ENCODE measurements around the gene CBS. TPM values are rescaled to one million over a fixed set of nuclear protein-coding genes. Genes with fewer than 3 reads are reported as not detected.
A peak's percentile ranks its signal among the peaks of the same experiment; 100 is the strongest.
"Not testable (repeated sequence)": the region's sequence is repeated elsewhere in the genome, so short reads cannot be mapped to it uniquely, and the experiment has no call there.

The CBS gene
- total RNA-seq, 1 experiment from 2014 or later = 34.2 TPM

DNA sequence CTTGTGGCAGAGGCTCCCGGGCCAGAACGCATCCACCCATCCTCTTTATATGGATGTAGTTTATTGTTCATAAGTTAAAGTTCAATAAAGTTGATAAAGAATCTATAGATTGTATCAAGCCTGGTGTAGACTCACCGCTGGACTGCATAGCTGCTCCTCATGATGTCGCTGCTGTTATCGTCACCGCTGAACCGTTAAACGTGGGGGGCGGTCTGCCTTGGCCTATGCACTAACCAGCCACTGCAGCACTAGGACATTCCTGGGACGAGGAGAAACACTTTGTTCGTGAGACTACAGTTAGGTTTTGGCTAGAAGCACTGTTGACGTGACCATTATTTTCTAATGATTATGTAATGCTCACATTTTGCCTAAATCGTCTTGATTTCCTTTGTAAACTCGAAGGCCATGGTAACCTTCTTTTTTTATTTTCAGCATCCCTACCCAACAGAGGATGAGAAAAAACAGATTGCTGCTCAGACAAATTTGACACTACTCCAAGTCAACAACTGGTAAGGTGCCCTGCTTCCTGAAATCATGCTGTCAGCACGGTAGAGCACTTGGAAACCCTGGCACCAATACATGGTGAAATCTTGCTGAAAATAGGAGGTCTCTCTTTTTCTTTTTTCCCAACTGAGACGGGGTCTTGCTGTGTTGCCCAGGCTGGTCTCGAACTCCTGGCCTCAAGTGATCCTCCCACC is 51.0 kb downstream of the CBS start:
- Histone ChIP-seq H3K27me3 (replicated peaks) (no peaks in the 10 kb centered on the region), H3K4me1 (replicated peaks) (peaks cover 26% of the 10 kb centered on the region), H3K9me3 (replicated peaks) (no peaks in the 10 kb centered on the region), H3K36me3 (peaks cover 47% of the 10 kb centered on the region), H3K27ac (peak overlapping the region; percentile 86), H3K4me3 (no peak overlapping the region)
- no peak for DNase-seq (ENCODE audit: low read depth in 1 of 2, low spot score in 2 of 2)

DNA sequence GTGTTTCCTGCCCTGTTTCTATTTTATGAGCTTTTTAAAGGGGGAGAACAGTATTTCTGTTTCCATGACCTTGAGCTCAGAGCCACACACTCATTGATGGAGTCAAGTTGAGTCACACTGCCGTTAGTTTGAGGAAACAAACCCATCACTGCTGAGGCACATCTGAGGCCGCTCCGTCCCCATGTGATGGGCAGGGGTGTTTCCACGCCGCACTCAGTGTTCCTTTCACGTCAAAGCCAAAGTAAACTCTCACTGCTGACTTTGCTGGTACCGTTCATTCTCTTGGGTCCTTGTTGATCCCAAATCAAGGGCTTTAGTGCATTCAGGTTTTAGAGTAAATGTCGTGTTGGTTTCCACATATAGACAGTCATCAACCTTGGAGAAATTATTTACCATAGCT is 52.5 kb downstream of the CBS start:
- Histone ChIP-seq H3K27ac (no peak overlapping the region), H3K27me3 (replicated peaks) (no peaks in the 10 kb centered on the region), H3K9me3 (replicated peaks) (no peaks in the 10 kb centered on the region), H3K4me3 (no peak overlapping the region), H3K4me1 (replicated peaks) (peaks cover 26% of the 10 kb centered on the region), H3K36me3 (peaks cover 52% of the 10 kb centered on the region)
- DNase-seq (ENCODE audit: low read depth in 1 of 2, low spot score in 2 of 2) = no peak

DNA sequence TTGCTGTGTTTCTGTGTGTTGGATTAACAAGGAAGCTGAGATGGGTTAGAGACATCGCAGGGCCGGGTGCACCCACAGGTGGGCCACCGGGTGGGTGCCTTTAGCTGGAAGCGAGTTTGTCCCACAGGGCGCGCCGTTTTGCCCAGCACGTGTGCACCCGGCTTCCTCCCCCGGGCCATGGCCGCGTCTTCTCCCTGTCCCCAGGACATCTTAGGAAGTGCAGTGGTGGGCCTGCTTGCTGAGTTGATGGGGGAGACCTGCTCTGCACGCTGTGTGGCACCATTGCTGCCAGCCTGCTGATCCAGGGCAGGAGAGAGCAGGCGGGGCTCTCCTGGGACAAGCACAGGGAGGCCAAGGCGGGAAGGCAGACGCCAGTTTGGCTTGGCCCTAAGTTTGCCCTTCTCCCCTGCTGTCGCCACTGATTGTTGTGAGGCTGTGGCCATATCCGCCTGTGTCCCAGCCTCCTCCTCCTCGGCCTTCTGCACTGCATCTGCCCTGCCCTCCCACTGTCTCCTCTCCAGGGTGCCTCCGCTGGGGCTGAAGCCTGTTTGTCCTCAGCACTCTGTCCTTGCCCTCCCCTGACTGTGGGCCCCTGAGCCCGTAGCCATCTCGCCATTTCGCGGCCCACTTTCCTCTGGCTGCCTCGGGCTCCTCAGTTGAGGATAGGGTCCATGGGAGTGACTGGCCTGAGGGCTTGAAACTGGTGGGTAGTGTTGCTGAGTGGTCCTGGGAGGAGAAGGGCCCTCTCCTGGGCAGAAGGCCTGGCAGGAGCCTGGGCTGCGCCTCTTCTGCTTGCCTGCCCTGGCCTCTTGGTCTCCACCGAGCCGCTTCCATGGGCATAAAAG is 53.7 kb downstream of the CBS start:
- DNase-seq (ENCODE audit: low read depth in 1 of 2, low spot score in 2 of 2) = no peak
- Histone ChIP-seq H3K27ac (no peak overlapping the region), H3K4me3 (no peak overlapping the region), H3K9me3 (replicated peaks) (no peaks in the 10 kb centered on the region), H3K36me3 (peaks cover 55% of the 10 kb centered on the region), H3K4me1 (replicated peaks) (peaks cover 24% of the 10 kb centered on the region), H3K27me3 (replicated peaks) (no peaks in the 10 kb centered on the region)

DNA sequence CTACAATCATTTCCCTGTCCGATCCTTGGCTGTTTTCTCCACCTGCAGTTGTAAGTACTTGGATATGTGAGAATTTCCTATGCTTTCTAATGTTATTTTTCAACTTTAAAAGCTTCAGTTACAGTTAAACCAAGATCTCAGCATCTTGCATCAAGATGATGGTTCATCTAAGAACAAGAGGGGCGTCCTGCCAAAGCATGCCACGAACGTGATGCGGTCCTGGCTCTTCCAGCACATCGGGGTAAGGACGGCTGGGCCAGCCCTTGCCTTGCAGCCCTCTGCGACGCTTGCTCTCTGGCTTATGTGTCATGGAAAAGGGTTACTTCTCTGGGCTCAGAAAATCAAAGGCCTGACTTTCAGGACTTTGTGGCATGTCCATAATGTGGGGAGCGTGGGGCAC is 54.4 kb downstream of the CBS start:
- no peak for DNase-seq (ENCODE audit: low read depth in 1 of 2, low spot score in 2 of 2)
- peaks cover 61% of the 10 kb centered on the region for H3K36me3 ChIP-seq
- H3K9me3 ChIP-seq (replicated peaks) = no peaks in the 10 kb centered on the region
- H3K4me1 ChIP-seq (replicated peaks) = peaks cover 16% of the 10 kb centered on the region
- H3K4me3 ChIP-seq = no peak overlapping the region
- H3K27ac ChIP-seq = no peak overlapping the region
- no peaks in the 10 kb centered on the region for H3K27me3 ChIP-seq (replicated peaks)

DNA sequence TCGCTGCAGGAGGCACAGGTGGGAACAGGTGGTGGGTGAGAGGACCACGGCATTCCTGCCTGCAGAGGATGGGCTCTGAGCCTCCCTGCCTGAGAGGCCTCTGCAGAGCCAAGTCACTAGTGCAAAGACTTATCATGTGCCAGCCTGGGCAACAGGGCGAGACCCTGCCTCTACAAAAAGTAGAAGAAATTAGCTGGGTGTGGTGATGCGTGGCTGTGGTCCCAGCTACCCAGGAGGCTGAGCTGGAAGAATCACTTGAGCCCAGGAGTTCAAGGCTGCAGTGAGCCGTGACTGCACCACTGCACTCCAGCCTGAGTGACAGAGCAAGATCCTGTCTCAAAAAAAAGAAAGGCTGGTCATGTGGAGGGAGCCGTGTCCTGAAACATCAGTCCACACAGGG is 54.9 kb downstream of the CBS start:
- H3K27me3 ChIP-seq (replicated peaks) = no peaks in the 10 kb centered on the region
- peaks cover 12% of the 10 kb centered on the region for H3K4me1 ChIP-seq (replicated peaks)
- H3K4me3 ChIP-seq = no peak overlapping the region
- no peaks in the 10 kb centered on the region for H3K9me3 ChIP-seq (replicated peaks)
- no peak overlapping the region for H3K27ac ChIP-seq
- no peak for DNase-seq (ENCODE audit: low read depth in 1 of 2, low spot score in 2 of 2)
- peaks cover 65% of the 10 kb centered on the region for H3K36me3 ChIP-seq

DNA sequence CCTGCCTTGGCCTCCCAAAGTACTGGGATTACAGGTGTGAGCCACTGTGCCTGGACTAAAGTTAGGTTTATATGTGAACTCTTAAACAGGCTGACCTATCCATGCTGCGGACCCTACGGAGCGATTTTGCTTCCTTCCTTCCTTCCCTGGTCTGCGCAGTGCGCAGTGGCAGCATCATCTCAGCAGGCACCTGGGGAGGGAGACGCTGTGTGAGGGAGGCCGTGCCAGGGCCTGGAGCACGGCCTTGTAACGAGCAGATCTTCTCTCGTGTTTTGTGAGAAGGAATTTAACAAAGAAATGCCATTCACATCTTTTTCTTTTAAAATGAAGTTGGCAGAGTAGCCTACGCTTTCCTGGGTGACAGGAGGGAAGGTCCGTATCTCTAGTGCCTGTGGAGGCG is 55.5 kb downstream of the CBS start:
- Histone ChIP-seq H3K36me3 (peaks cover 65% of the 10 kb centered on the region), H3K4me3 (no peak overlapping the region)

DNA sequence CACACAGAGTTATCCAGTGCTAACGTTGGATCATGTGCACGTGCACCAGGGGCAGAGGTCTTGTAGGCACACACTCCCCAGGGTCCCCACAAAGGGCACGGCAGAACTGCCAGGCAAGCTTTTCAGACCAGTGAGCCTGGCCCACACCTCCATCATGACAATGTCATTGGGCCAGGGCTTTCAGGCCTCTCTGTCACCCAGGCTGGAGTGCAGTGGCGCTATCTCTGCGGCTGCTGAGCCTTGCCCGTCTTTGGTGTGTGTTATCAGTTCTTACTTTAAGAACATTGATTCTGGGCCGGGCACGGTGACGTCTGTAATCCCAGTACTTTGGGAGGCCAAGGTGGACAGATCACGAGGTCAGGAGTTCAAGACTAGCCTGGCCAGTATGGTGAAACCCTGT is 57.1 kb downstream of the CBS start:
- Histone ChIP-seq H3K36me3 (peaks cover 61% of the 10 kb centered on the region), H3K27me3 (replicated peaks) (no peaks in the 10 kb centered on the region), H3K27ac (no peak overlapping the region), H3K4me3 (no peak overlapping the region), H3K9me3 (replicated peaks) (no peaks in the 10 kb centered on the region), H3K4me1 (replicated peaks) (no peaks in the 10 kb centered on the region)
- no peak for DNase-seq (ENCODE audit: low read depth in 1 of 2, low spot score in 2 of 2)

More for the DNA sequence above, 55.5 kb downstream of the CBS start:
- H3K27me3 ChIP-seq (replicated peaks) = no peaks in the 10 kb centered on the region
- no peak overlapping the region for H3K27ac ChIP-seq
- no peak for DNase-seq (ENCODE audit: low read depth in 1 of 2, low spot score in 2 of 2)
- H3K9me3 ChIP-seq (replicated peaks) = no peaks in the 10 kb centered on the region
- H3K4me1 ChIP-seq (replicated peaks) = peaks cover 8% of the 10 kb centered on the region

DNA sequence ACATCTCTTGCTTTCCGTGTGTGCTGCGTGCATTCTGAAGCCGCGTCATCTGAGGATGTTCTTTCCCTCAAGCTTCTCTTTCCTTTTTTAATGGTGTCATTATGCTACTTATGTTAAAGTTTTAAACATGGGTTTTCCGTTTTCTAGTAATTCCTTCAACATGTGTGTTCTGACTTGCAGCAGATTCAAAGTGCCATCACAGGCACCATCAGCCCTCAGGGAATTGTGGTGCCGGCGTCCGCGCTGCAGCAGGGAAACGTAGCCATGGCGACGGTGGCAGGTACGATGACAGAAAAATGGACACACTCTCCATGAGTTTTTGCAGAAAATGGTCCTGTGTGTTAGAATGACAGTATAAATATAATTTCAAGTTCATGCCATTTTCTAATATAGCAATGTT is 58.9 kb downstream of the CBS start:
- Histone ChIP-seq H3K27ac (no peak overlapping the region), H3K9me3 (replicated peaks) (no peaks in the 10 kb centered on the region), H3K4me3 (no peak overlapping the region), H3K4me1 (replicated peaks) (no peaks in the 10 kb centered on the region), H3K27me3 (replicated peaks) (no peaks in the 10 kb centered on the region), H3K36me3 (peaks cover 67% of the 10 kb centered on the region)
- no peak for DNase-seq (ENCODE audit: low read depth in 1 of 2, low spot score in 2 of 2)

DNA sequence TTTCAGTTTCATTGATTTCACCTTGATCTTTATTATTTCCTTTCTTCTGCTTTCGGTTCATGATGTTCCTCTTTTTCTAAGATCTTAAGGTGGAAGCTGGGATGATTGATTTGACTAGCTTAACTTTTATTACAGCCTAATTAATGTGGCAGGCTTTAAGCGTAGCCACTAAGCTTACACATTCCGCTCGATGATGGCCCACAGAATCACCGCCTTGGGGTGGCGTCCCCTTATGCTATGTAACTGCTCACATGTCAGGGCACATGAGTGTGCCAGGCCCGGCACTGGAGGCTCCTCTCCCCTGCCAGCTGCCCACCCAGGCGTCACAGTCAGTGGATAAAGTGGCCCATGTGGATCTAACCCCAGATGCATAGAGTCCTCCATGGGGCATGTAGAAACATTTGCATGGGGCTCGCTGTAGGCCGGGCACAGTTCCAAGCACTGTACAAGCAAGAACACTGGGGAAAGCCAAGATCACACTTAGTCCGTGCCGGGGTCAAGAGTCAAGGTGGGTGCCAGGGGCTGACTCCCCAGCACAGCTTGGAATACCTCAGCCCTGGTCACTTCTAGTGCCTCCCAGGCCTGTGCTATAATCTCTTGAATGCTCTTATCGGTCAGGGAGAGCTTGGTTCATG is 59.6 kb downstream of the CBS start:
- H3K27ac ChIP-seq = no peak overlapping the region
- no peaks in the 10 kb centered on the region for H3K9me3 ChIP-seq (replicated peaks)
- no peak for DNase-seq (ENCODE audit: low read depth in 1 of 2, low spot score in 2 of 2)
- H3K4me3 ChIP-seq = no peak overlapping the region
- H3K27me3 ChIP-seq (replicated peaks) = no peaks in the 10 kb centered on the region
- H3K4me1 ChIP-seq (replicated peaks) = no peaks in the 10 kb centered on the region
- peaks cover 67% of the 10 kb centered on the region for H3K36me3 ChIP-seq

DNA sequence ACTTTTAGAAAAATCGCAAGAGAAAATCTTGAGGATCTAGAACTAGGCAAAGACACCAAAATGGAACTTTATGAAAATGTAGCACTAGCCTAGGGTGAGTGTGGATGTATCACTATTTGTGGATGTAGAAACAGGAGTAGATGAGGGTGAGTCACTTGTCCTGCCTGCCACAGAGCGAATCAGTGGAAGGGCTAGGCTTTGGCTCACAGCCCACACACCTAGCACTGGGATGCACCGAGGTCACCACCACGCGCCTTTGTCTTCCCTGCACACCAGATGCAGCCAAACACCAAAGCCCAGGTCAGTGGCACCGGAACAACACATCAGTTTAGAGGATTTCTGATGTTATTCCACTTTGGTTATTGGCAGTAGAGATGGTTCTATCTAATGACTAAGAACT is 63.0 kb downstream of the CBS start:
- Histone ChIP-seq H3K27me3 (replicated peaks) (no peaks in the 10 kb centered on the region), H3K4me3 (no peak overlapping the region), H3K27ac (no peak overlapping the region), H3K36me3 (peaks cover 60% of the 10 kb centered on the region), H3K9me3 (replicated peaks) (no peaks in the 10 kb centered on the region), H3K4me1 (replicated peaks) (no peaks in the 10 kb centered on the region)
- no peak for DNase-seq (ENCODE audit: low read depth in 1 of 2, low spot score in 2 of 2)

DNA sequence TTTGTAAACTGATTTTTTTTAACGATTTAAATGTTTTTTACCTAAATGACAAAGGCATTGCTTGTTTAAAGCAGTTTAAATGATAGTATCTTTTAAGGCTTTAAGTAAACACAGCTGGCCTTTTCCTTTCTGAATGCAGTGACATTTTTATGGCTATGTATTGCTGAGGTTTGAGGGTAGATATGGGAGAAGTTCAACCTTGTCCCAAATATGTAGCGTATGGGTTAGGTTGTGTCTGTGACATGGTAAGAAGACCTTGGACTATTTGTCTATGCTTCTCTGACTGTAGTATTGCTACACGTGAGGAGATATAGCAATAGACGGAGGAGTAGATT is 68.8 kb downstream of the CBS start:
- Histone ChIP-seq H3K4me1 (replicated peaks) (peaks cover 3% of the 10 kb centered on the region; the same call in 1 of the 2 replicates), H3K4me3 (no peak overlapping the region), H3K9me3 (replicated peaks) (no peaks in the 10 kb centered on the region), H3K36me3 (peaks cover 46% of the 10 kb centered on the region), H3K27me3 (replicated peaks) (no peaks in the 10 kb centered on the region), H3K27ac (no peak overlapping the region)
- DNase-seq (ENCODE audit: low read depth in 1 of 2, low spot score in 2 of 2) = no peak

DNA sequence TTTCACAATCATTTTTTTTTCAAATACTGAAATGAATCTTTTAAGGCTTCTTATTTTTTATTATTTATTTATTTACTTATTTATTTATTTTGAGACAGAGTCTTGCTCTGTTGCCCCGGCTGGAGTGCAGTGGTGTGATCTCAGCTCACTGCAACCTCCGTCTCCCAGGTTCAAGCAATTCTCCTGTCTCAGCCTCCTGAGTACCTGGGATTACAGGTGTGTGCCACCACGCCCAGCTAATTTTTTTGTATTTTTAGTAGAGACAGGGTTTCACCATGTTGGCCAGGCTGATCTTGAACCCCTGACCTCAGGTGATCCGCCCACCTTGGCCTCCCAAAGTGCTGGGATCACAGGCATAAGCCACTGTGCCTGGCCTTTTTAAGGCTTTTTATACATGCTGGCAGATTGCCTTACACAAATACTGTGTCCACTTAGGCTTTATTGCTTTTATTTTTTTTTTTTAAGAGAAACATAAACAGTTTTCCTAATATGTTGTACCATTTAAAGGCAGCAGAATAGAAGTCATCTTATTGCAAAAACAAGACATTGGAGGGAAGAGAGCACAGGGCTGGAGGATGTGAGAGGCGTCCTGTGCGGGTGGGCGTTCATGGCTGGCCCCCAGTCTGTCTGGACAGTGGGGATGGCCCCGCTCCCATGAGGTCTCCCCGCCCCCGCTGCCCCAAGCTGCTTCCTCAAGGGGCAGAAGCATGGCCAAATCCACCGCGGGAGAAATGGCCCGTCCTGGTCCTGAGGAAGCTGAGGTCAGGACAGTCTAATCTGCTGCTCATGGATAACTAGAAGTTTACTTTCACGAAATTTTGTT is 69.4 kb downstream of the CBS start:
- H3K27ac ChIP-seq; H3K27me3 ChIP-seq (replicated peaks); DNase-seq (ENCODE audit: low read depth in 1 of 2, low spot score in 2 of 2); H3K9me3 ChIP-seq (replicated peaks); H3K4me3 ChIP-seq; H3K4me1 ChIP-seq (replicated peaks): not testable (repeated sequence)
- H3K36me3 ChIP-seq = peaks cover 40% of the 10 kb centered on the region

DNA sequence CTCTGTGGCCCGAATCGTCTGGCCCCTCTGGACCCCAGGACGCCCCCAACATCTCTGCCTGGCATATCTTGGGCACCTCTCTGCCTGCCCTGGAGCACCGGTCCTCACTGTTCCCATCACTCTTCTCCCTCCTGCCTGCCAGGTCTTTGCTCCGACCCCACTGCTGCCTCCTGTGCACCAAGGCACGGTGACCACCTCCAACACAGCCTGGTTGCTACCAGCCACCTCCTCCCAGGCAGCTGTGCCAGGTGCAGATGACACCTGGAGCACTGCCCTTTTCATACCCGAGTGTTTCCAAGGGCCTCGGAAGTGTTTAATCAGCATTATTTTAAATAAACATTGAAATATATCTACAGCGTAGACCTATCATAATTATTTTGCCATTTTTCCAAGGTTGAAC is 70.0 kb downstream of the CBS start:
- Histone ChIP-seq H3K4me1 (replicated peaks) (peaks cover 3% of the 10 kb centered on the region; the same call in 1 of the 2 replicates), H3K9me3 (replicated peaks) (no peaks in the 10 kb centered on the region), H3K36me3 (peaks cover 37% of the 10 kb centered on the region), H3K4me3 (no peak overlapping the region), H3K27me3 (replicated peaks) (no peaks in the 10 kb centered on the region), H3K27ac (no peak overlapping the region)
- no peak for DNase-seq (ENCODE audit: low read depth in 1 of 2, low spot score in 2 of 2)
